H1 (cell line): ENCODE results near the gene NOL4L. TPM values are rescaled to one million over a fixed set of nuclear protein-coding genes. Genes with fewer than 3 reads are reported as not detected.

ENCODE experiments used
- CTCF ChIA-PET: fragments of 300-600 bp; sonication (Branson Sonifier 250); formaldehyde crosslinking; loops from one replicate; lab custom pipeline; 2021; ENCODE audit not compliant: partially characterized antibody; lab: Charles Lee
- POLR2A ChIA-PET: fragments of 300-600 bp; sonication (Branson Sonifier 250); formaldehyde crosslinking; loops from one replicate; lab custom pipeline; 2021; ENCODE audit warnings: inconsistent platforms; ENCODE audit not compliant: partially characterized antibody; lab: Charles Lee
- DNase-seq, 2 experiments: peaks; one replicate each; pipeline versions ENCODE4 v3.0.0 to v3.0.0-alpha.2; 2010 to 2022; ENCODE audit warnings: low spot score in 2 of 2, low read depth in 1 of 2, mixed read lengths in 1 of 2
- FAIRE-seq: peaks from 2 replicates; lab custom pipeline; 2011; peaks lifted over from hg19 to GRCh38; lab: Jason Lieb, UNC
- H2AFZ ChIP-seq: 2 replicates; pipeline ENCODE4 v1.8.1; 2012; ENCODE audit warnings: low read length, inconsistent platforms
- H2AK5ac ChIP-seq: 2 replicates; pipeline ENCODE4 v1.6.1; 2013; ENCODE audit warnings: low read depth, low read length
- H2BK120ac ChIP-seq: replicated peaks from 2 replicates; pipeline ENCODE3; 2013; ENCODE audit warnings: low read depth, low read length, inconsistent platforms
- H2BK12ac ChIP-seq: 2 replicates; pipeline ENCODE4 v1.6.1; 2013; ENCODE audit warnings: low read depth, low read length
- H2BK15ac ChIP-seq: 2 replicates; pipeline ENCODE4 v1.6.1; 2013; ENCODE audit warnings: low read length
- H2BK20ac ChIP-seq: 2 replicates; pipeline ENCODE4 v1.6.1; 2013; ENCODE audit warnings: low read length
- H2BK5ac ChIP-seq: 2 replicates; pipeline ENCODE4 v1.6.1; 2013; ENCODE audit warnings: low read depth, low read length
- H3K14ac ChIP-seq: 2 replicates; pipeline ENCODE4 v1.6.1; 2013; ENCODE audit warnings: inconsistent platforms; ENCODE audit not compliant: insufficient read length
- H3K18ac ChIP-seq: 2 replicates; pipeline ENCODE4 v1.6.1; 2013; ENCODE audit warnings: low read length; ENCODE audit errors: extremely low read depth
- H3K23ac ChIP-seq: 2 replicates; pipeline ENCODE4 v1.6.1; 2013; ENCODE audit warnings: inconsistent platforms; ENCODE audit not compliant: insufficient read length
- H3K23me2 ChIP-seq: 2 replicates; pipeline ENCODE4 v1.6.1; 2013; ENCODE audit warnings: low read depth, low read length
- H3K27ac ChIP-seq: 2 replicates; pipeline ENCODE4 v1.6.1; 2011; ENCODE audit warnings: low read depth, low read length, inconsistent platforms
- H3K27me3 ChIP-seq, 4 experiments: replicated peaks in 1 of 4; 1 replicate in 1 of 4; 2 replicates in 3 of 4; pipeline versions ENCODE4 v1.6.1 to v1.8.1; 2011 to 2013; ENCODE audit warnings: low read length in 3 of 4, mild to moderate bottlenecking in 3 of 4, inconsistent platforms in 2 of 4, mixed read lengths in 2 of 4, moderate library complexity in 1 of 4; ENCODE audit not compliant: control insufficient read depth in 3 of 4, insufficient read depth in 3 of 4; ENCODE audit errors: extremely low read depth in 1 of 4
- H3K36me3 ChIP-seq, 4 experiments: 2 replicates each; pipeline versions ENCODE4 v1.6.1 to v1.8.1; 2011 to 2013; ENCODE audit warnings: mild to moderate bottlenecking in 4 of 4, low read length in 3 of 4, moderate library complexity in 2 of 4, control low read depth in 1 of 4, inconsistent platforms in 1 of 4; ENCODE audit not compliant: insufficient read depth in 4 of 4, control insufficient read depth in 2 of 4
- H3K4ac ChIP-seq: replicated peaks from 2 replicates; pipeline ENCODE3; 2013; ENCODE audit warnings: low read length, low read depth, mixed read lengths, inconsistent platforms; ENCODE audit not compliant: insufficient read length
- H3K4me1 ChIP-seq, 4 experiments: replicated peaks in 1 of 4; 1 replicate in 1 of 4; 2 replicates in 3 of 4; pipeline versions ENCODE4 v1.6.1 to v1.8.1; 2011 to 2013; ENCODE audit warnings: low read length in 3 of 4, inconsistent platforms in 2 of 4, mixed read lengths in 1 of 4; ENCODE audit not compliant: insufficient read depth in 4 of 4, control insufficient read depth in 3 of 4
- H3K4me2 ChIP-seq, 2 experiments: 2 replicates each; pipeline versions ENCODE4 v1.6.1 to v1.8.1; 2011 to 2013; ENCODE audit warnings: low read depth in 2 of 2, low read length in 2 of 2, control low read depth in 1 of 2, inconsistent platforms in 1 of 2, mild to moderate bottlenecking in 1 of 2; ENCODE audit not compliant: insufficient read depth in 1 of 2
- H3K4me3 ChIP-seq, 4 experiments: fragments of 200-600, 300-600 bp in 1 of 4; sonication (generic), shearing (Covaris generic), sonication (Bioruptor Twin) in 1 of 4; 2 replicates each; pipeline versions ENCODE4 v1.5.1 to v1.8.1; 2011 to 2016; ENCODE audit warnings: low read length in 4 of 4, low read depth in 3 of 4, control low read depth in 2 of 4, inconsistent platforms in 2 of 4, mild to moderate bottlenecking in 2 of 4, mixed read lengths in 1 of 4, moderate library complexity in 1 of 4; ENCODE audit not compliant: insufficient read depth in 2 of 4; ENCODE audit errors: extremely low read depth in 1 of 4
- H3K56ac ChIP-seq: replicated peaks from 2 replicates; pipeline ENCODE3; 2013; ENCODE audit warnings: low read depth, mild to moderate bottlenecking, mixed read lengths, low read length, inconsistent platforms; ENCODE audit not compliant: insufficient read length
- H3K79me1 ChIP-seq: 2 replicates; pipeline ENCODE4 v1.6.1; 2013; ENCODE audit warnings: low read depth, low read length, control low read depth
- H3K79me2 ChIP-seq, 2 experiments: 2 replicates each; pipeline versions ENCODE4 v1.6.1 to v1.8.1; 2012 to 2013; ENCODE audit warnings: low read length in 2 of 2, mild to moderate bottlenecking in 2 of 2, inconsistent platforms in 1 of 2; ENCODE audit not compliant: insufficient read depth in 2 of 2, control insufficient read depth in 1 of 2
- H3K9ac ChIP-seq, 4 experiments: replicated peaks in 1 of 4; 1 replicate in 1 of 4; 2 replicates in 3 of 4; pipeline versions ENCODE4 v1.6.1 to v1.8.1; 2011 to 2013; ENCODE audit warnings: low read depth in 3 of 4, low read length in 3 of 4, control low read depth in 2 of 4, mild to moderate bottlenecking in 2 of 4, moderate library complexity in 2 of 4, inconsistent platforms in 1 of 4; ENCODE audit errors: extremely low read depth in 1 of 4
- H3K9me3 ChIP-seq, 2 experiments: 2 replicates each; pipeline versions ENCODE4 v1.6.1 to v1.8.1; 2012 to 2013; ENCODE audit warnings: mild to moderate bottlenecking in 2 of 2, moderate library complexity in 2 of 2, control low read depth in 1 of 2, inconsistent platforms in 1 of 2, low read depth in 1 of 2, low read length in 1 of 2, mixed read lengths in 1 of 2; ENCODE audit not compliant: insufficient read depth in 2 of 2
- H4K20me1 ChIP-seq, 2 experiments: replicated peaks in 1 of 2; 2 replicates each; pipeline versions ENCODE3 to v1.8.1; 2011 to 2013; ENCODE audit warnings: inconsistent platforms in 2 of 2, low read length in 2 of 2, mild to moderate bottlenecking in 1 of 2; ENCODE audit not compliant: insufficient read depth in 2 of 2, control insufficient read depth in 1 of 2
- H4K5ac ChIP-seq: 2 replicates; pipeline ENCODE4 v1.6.1; 2013; ENCODE audit warnings: low read length, low read depth, mixed read lengths, inconsistent platforms; ENCODE audit not compliant: insufficient read length
- H4K8ac ChIP-seq: 2 replicates; pipeline ENCODE4 v1.8.0; 2013; ENCODE audit warnings: mild to moderate bottlenecking, moderate library complexity, low read length, inconsistent platforms; ENCODE audit not compliant: insufficient read depth; ENCODE audit errors: extremely low read depth
- H4K91ac ChIP-seq: replicated peaks from 2 replicates; pipeline ENCODE3; 2013; ENCODE audit warnings: low read length, mixed read lengths, inconsistent platforms; ENCODE audit not compliant: insufficient read length
- GTF2F1 ChIP-seq: IDR thresholded peaks from 2 replicates; pipeline ENCODE4 v1.6.1; 2012; ENCODE audit warnings: low read depth, low read length, improper control_type of control experiment, borderline replicate concordance
- NRF1 ChIP-seq: IDR thresholded peaks from 2 replicates; pipeline ENCODE4 v1.6.1; 2011; ENCODE audit warnings: mild to moderate bottlenecking, low read depth, low read length, improper control_type of control experiment
- SRF ChIP-seq: IDR thresholded peaks from 2 replicates; pipeline ENCODE4 v1.6.1; 2011; ENCODE audit warnings: mild to moderate bottlenecking, low read depth, low read length, moderate library complexity
- SUZ12 ChIP-seq: fragments of 200-600 bp; sonication (generic); IDR thresholded peaks from 2 replicates; pipeline ENCODE4 v1.6.1; 2012; ENCODE audit warnings: mild to moderate bottlenecking, inconsistent platforms, low read length, moderate library complexity, mixed read lengths
- YY1 ChIP-seq: IDR thresholded peaks from 2 replicates; pipeline ENCODE4 v1.6.1; 2011; ENCODE audit warnings: low read depth, mild to moderate bottlenecking, low read length
- WGBS, 2 experiments: shearing (Covaris generic) in 1 of 2; methylation state at CpG; one replicate each; pipeline versions ENCODE4 v1.1.6 to v1.1.7; 2013 to 2015; ENCODE audit warnings: low lambda C conversion rate in 2 of 2, mixed read lengths in 2 of 2, inconsistent platforms in 1 of 2, low coverage in 1 of 2, missing lambda C conversion rate in 1 of 2; ENCODE audit not compliant: insufficient replicate concordance in 2 of 2, insufficient coverage in 1 of 2, insufficient read length in 1 of 2; ENCODE audit errors: extremely low coverage in 1 of 2, missing lambda C conversion rate in 1 of 2; 5-methylcytosine and 5-hydroxymethylcytosine counted together
- polyA plus RNA-seq, 7 experiments: library from polyadenylated mRNA; depleted of rRNA in 3 of 7; stranded (reverse) in 5 of 7; unstranded in 2 of 7; fragments of >200 nt in 5 of 7; fragments of 200-250 nt in 2 of 7; gene quantifications; 1 replicate in 5 of 7; 2 replicates in 1 of 7; 4 replicates in 1 of 7; pipeline versions ENCODE4 v1.2.1 to v1.2.3, GENCODE V29; 2011 to 2013; ENCODE audit warnings: missing spikeins in 2 of 7, mixed read lengths in 2 of 7
- total RNA-seq: library from RNA; stranded (reverse); fragmentation: NEBNext Ultra II Directional; extraction: Animal tissue kit (Norgen Biotek cat#: 25700); gene quantifications from 2 replicates; pipeline ENCODE4 v1.2.1, GENCODE V29; 2021

The NOL4L gene
- total and polyA plus RNA-seq, 2 of the 8 experiments (the other 6 are each of a cell fraction or from before 2014, with no cell fraction given) = 15.3 to 23.7 TPM

DNA sequence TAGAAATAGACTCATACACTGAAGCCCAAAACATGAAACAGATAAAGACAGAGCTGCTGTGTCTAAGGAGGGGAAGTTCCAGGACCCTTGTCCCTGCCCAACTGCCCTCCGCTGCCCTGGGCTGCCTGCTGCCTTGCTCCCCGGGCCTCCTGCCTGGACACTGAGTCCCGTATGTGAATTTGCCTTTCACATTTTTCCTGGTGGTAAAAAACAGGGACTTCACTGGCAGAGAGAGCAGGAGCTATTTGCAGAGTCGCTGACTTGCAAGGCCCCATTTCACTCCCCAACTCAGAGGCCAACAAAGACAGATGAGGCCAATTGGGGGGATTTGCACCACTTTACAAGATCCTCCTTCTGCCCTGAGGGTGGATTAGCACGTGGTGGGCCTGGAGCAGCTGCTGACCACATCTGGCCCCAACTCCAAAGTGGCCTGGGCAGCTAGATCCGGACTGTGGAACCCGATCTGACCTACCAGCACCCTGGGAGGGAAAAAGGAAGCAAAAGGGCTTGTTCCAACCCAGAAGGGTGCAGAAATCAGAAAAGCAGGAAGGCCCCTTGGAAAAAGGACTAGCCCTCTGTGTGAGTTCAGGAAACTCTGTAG lies 61.4 kb downstream of the NOL4L start:
- Histone ChIP-seq H3K23me2 (no peaks in the 10 kb centered on the region), H3K9me3 (no peaks in the 10 kb centered on the region), H2BK15ac (peak overlapping the region; percentile 18; the same call in 1 of the 2 replicates), H2BK20ac (no peak overlapping the region), H3K4ac (no peak overlapping the region), H3K4me1 (peaks cover 0 to 14% (median 10%) of the 10 kb centered on the region in 4 experiments; a peak in 5 of 7 replicates), H3K4me2 (no peak overlapping the region), H3K27ac (no peak overlapping the region), H3K56ac (no peak overlapping the region), H2AFZ (no peak overlapping the region), H4K5ac (no peak overlapping the region), H3K18ac (no peak overlapping the region), H4K8ac (no peak overlapping the region), H4K20me1 (no peaks in the 10 kb centered on the region), H4K91ac (no peak overlapping the region), H3K79me2 (no peaks in the 10 kb centered on the region), H2BK5ac (no peak overlapping the region), H3K14ac (no peak overlapping the region), H3K27me3 (peaks cover 0 to 7% (median 2%) of the 10 kb centered on the region in 4 experiments; a peak in 4 of 7 replicates), H2BK120ac (no peak overlapping the region), H3K23ac (no peak overlapping the region), H3K4me3 (no peak overlapping the region), H2AK5ac (no peak overlapping the region), H3K79me1 (no peaks in the 10 kb centered on the region), H3K9ac (no peak overlapping the region), H2BK12ac (no peak overlapping the region), H3K36me3 (no peaks in the 10 kb centered on the region)
- FAIRE-seq (no peak), DNase-seq (no peak)
- POLR2A ChIA-PET = interaction anchor here (1.0 kb wide), 1 partner anchor 127 kb away, joined by 3 read pairs; no protein-coding TSS in a partner anchor
- whole genome bisulfite sequencing, 2 experiments = 80% methylated on average over 7 of the region's 7 CpGs; no CpG with 5 or more reads in 1 of the 2 experiments
- TF ChIP-seq NRF1 (no peak), SRF (no peak), YY1 (no peak), SUZ12 (no peak), GTF2F1 (no peak)
- CTCF ChIA-PET = interaction anchor here (0.8 to 11.7 kb wide), 21 partner anchors 10 to 421 kb away, joined by 3 to 246 read pairs (median 7); no protein-coding TSS in a partner anchor
